HepG2 (cell line): Measurements from ENCODE around the gene ABTB2. TPM values are rescaled to one million over a fixed set of nuclear protein-coding genes. Genes with fewer than 3 reads are reported as not detected.

ENCODE experiments used
- ASH2L ChIP-seq: fragments of 300-600, 200-600 bp; sonication (generic); IDR thresholded peaks from 2 replicates; pipeline ENCODE4 v1.7.0; 2017; ENCODE audit warnings: low read depth, mild to moderate bottlenecking, moderate library complexity, mixed read lengths, low read length; ENCODE audit not compliant: insufficient read length
- BCL3 ChIP-seq: sonication (generic); formaldehyde crosslinking; IDR thresholded peaks from 2 replicates; pipeline ENCODE4 v1.5.1; 2020; ENCODE audit warnings: mild to moderate bottlenecking, missing genetic modification reagents, moderate library complexity
- EZH2 ChIP-seq: conservative IDR thresholded peaks from 2 replicates; pipeline ENCODE4 v1.6.1; 2012; ENCODE audit warnings: mild to moderate bottlenecking, low read depth, low read length, moderate library complexity
- HDAC1 ChIP-seq: sonication (generic); formaldehyde crosslinking; IDR thresholded peaks from 2 replicates; pipeline ENCODE4 v1.5.1; 2020; ENCODE audit warnings: mild to moderate bottlenecking, missing genetic modification reagents
- HMG20A ChIP-seq: IDR thresholded peaks from 2 replicates; pipeline ENCODE4 v1.6.1; 2016; ENCODE audit warnings: borderline replicate concordance
- IKZF1 ChIP-seq: fragments of 450-650 bp; IDR thresholded peaks from 2 replicates; pipeline ENCODE4 v1.7.1; 2016
- IRF9 ChIP-seq: sonication (generic); formaldehyde crosslinking; IDR thresholded peaks from 2 replicates; pipeline ENCODE4 v1.8.0; 2022; ENCODE audit warnings: missing genetic modification reagents, mild to moderate bottlenecking, borderline replicate concordance
- MEF2D ChIP-seq: sonication (generic); formaldehyde crosslinking; IDR thresholded peaks from 2 replicates; pipeline ENCODE4 v1.5.1; 2020; ENCODE audit warnings: mild to moderate bottlenecking, missing genetic modification reagents
- NFRKB ChIP-seq: fragments of 450-650 bp; IDR thresholded peaks from 2 replicates; pipeline ENCODE4 v1.6.1; 2017
- RNF2 ChIP-seq: fragments of 450-650 bp; conservative IDR thresholded peaks from 2 replicates; pipeline ENCODE4 v1.6.1; 2016; ENCODE audit warnings: low read depth
- SP2 ChIP-seq: sonication (generic); formaldehyde crosslinking; IDR thresholded peaks from 2 replicates; pipeline ENCODE4 v1.5.1; 2020; ENCODE audit warnings: mild to moderate bottlenecking, missing genetic modification reagents
- SPEN ChIP-seq: sonication (generic); formaldehyde crosslinking; IDR thresholded peaks from 2 replicates; pipeline ENCODE4 v1.5.1; 2020; ENCODE audit warnings: low read depth, mild to moderate bottlenecking, missing genetic modification reagents
- SRF ChIP-seq: IDR thresholded peaks from 2 replicates; pipeline ENCODE4 v1.6.1; 2011; ENCODE audit warnings: mild to moderate bottlenecking, low read depth, low read length, moderate library complexity
- ZNF143 ChIP-seq: sonication (generic); formaldehyde crosslinking; IDR thresholded peaks from 2 replicates; pipeline ENCODE4 v1.4.0; 2020; ENCODE audit warnings: missing genetic modification reagents
- ZNF235 ChIP-seq: sonication (generic); formaldehyde crosslinking; IDR thresholded peaks from 2 replicates; pipeline ENCODE4 v1.8.1; 2023; ENCODE audit warnings: mild to moderate bottlenecking, missing genetic modification reagents, borderline replicate concordance
- ZNF430 ChIP-seq: sonication (generic); formaldehyde crosslinking; IDR thresholded peaks from 2 replicates; pipeline ENCODE4 v1.9.0; 2021; ENCODE audit warnings: mild to moderate bottlenecking, missing genetic modification reagents
- ZNF547 ChIP-seq: sonication (generic); formaldehyde crosslinking; IDR thresholded peaks from 2 replicates; pipeline ENCODE4 v1.5.1; 2020; ENCODE audit warnings: mild to moderate bottlenecking, missing genetic modification reagents
- ZNF567 ChIP-seq: sonication (generic); formaldehyde crosslinking; IDR thresholded peaks from 2 replicates; pipeline ENCODE4 v1.8.1; 2023; ENCODE audit warnings: mild to moderate bottlenecking, missing genetic modification reagents, borderline replicate concordance
- ZNF589 ChIP-seq: sonication (generic); formaldehyde crosslinking; conservative IDR thresholded peaks from 2 replicates; pipeline ENCODE4 v1.8.0; 2022; ENCODE audit warnings: mild to moderate bottlenecking, moderate library complexity, missing genetic modification reagents
- ZNF672 ChIP-seq: sonication (generic); formaldehyde crosslinking; IDR thresholded peaks from 2 replicates; pipeline ENCODE4 v1.8.1; 2022; ENCODE audit warnings: missing genetic modification reagents
- ZNF678 ChIP-seq: sonication (generic); formaldehyde crosslinking; IDR thresholded peaks from 2 replicates; pipeline ENCODE4 v1.4.0; 2020; ENCODE audit warnings: mild to moderate bottlenecking, missing genetic modification reagents
- ZNF768 ChIP-seq: sonication (generic); formaldehyde crosslinking; IDR thresholded peaks from 2 replicates; pipeline ENCODE4 v1.4.0; 2020; ENCODE audit warnings: missing genetic modification reagents
- ZNF773 ChIP-seq: sonication (generic); formaldehyde crosslinking; IDR thresholded peaks from 2 replicates; pipeline ENCODE4 v1.4.0; 2020; ENCODE audit warnings: missing genetic modification reagents, borderline replicate concordance
- ZNF891 ChIP-seq: sonication (generic); formaldehyde crosslinking; IDR thresholded peaks from 2 replicates; pipeline ENCODE4 v1.5.0; 2020; ENCODE audit warnings: mild to moderate bottlenecking, missing genetic modification reagents
- polyA plus RNA-seq, 8 experiments: library from polyadenylated mRNA; depleted of rRNA in 3 of 8; stranded (reverse) in 7 of 8; unstranded in 1 of 8; fragments of >200 nt; fragmentation: Illumina TruSeq in 4 of 8; extraction: Trizol in 4 of 8; gene quantifications; 2 replicates each; pipeline versions ENCODE4 v1.2.1 to v1.2.3, GENCODE V29; 2011 to 2016; ENCODE audit warnings: low read depth in 4 of 8, missing spikeins in 1 of 8, mixed read lengths in 1 of 8; ENCODE audit not compliant: insufficient read depth in 1 of 8
- total RNA-seq, 5 experiments: library from RNA; depleted of rRNA; stranded (reverse); fragments of >200 nt; fragmentation: Illumina TruSeq; extraction: Trizol; gene quantifications; 2 replicates each; pipeline ENCODE4 v1.2.3, GENCODE V29; 2016; ENCODE audit warnings: low read depth in 1 of 5
- TF ChIP-seq, protein P1 (sequence below): IDR thresholded peaks from 2 replicates; pipeline ENCODE4 v1.6.1; 2016; ENCODE audit warnings: low read depth
- TF ChIP-seq, protein P2 (sequence below): sonication (generic); formaldehyde crosslinking; IDR thresholded peaks from 2 replicates; pipeline ENCODE4 v1.9.0; 2022; ENCODE audit warnings: missing genetic modification reagents, mild to moderate bottlenecking, borderline replicate concordance

The ABTB2 gene
- total and polyA plus RNA-seq, 2 of the 13 experiments (the other 11 are each of a cell fraction or from before 2014, with no cell fraction given) = 5.1 to 15.4 TPM

- TF ChIP-seq MEF2D (CRISPR knock-in tag) (peak; percentile 78), ZNF430 (peak; percentile 88), ZNF143 (CRISPR knock-in tag) (no peak), ZNF547 (CRISPR knock-in tag) (no peak), ZNF773 (no peak), IKZF1 (no peak), ZNF235 (no peak), ZNF567 (CRISPR knock-in tag) (no peak), SP2 (CRISPR knock-in tag) (no peak), HMG20A (peak; percentile 92; the same call in 1 of the 2 replicates), ZNF672 (CRISPR knock-in tag) (0 out of 2 replicates have a peak, but pooled peaks have one; percentile 28), NFRKB (no peak), ASH2L (peak; percentile 39), RNF2 (no peak), HDAC1 (peak; percentile 96), SPEN (CRISPR knock-in tag) (no peak), ZNF678 (CRISPR knock-in tag) (no peak), IRF9 (CRISPR knock-in tag) (no peak), EZH2 (no peak), BCL3 (CRISPR knock-in tag) (peak; percentile 86; the same call in 1 of the 2 replicates), SRF (no peak), ZNF589 (CRISPR knock-in tag) (0 out of 2 replicates have a peak, but pooled peaks have one; percentile 40), ZNF891 (CRISPR knock-in tag) (no peak), ZNF768 (CRISPR knock-in tag) (no peak)
- TF ChIP-seq, protein P1, sequence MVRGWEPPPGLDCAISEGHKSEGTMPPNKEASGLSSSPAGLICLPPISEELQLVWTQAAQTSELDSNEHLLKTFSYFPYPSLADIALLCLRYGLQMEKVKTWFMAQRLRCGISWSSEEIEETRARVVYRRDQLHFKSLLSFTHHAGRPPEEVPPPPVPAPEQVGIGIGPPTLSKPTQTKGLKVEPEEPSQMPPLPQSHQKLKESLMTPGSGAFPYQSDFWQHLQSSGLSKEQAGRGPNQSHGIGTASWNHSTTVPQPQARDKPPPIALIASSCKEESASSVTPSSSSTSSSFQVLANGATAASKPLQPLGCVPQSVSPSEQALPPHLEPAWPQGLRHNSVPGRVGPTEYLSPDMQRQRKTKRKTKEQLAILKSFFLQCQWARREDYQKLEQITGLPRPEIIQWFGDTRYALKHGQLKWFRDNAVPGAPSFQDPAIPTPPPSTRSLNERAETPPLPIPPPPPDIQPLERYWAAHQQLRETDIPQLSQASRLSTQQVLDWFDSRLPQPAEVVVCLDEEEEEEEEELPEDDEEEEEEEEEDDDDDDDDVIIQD (CRISPR knock-in tag) = peak; percentile 87
- TF ChIP-seq, protein P2, sequence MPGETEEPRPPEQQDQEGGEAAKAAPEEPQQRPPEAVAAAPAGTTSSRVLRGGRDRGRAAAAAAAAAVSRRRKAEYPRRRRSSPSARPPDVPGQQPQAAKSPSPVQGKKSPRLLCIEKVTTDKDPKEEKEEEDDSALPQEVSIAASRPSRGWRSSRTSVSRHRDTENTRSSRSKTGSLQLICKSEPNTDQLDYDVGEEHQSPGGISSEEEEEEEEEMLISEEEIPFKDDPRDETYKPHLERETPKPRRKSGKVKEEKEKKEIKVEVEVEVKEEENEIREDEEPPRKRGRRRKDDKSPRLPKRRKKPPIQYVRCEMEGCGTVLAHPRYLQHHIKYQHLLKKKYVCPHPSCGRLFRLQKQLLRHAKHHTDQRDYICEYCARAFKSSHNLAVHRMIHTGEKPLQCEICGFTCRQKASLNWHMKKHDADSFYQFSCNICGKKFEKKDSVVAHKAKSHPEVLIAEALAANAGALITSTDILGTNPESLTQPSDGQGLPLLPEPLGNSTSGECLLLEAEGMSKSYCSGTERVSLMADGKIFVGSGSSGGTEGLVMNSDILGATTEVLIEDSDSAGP (CRISPR knock-in tag) = peak; percentile 34; the same call in 1 of the 2 replicates
These were observed 12.9 kb downstream of the ABTB2 start (continued) for GRCh38 chr11:34344768-34345539.
